GM12801 (cell line): ENCODE results near the gene SUSD6.

ENCODE experiments used
- CTCF ChIP-seq: IDR thresholded peaks from one replicate; pipeline ENCODE4 v1.5.1; 2011; ENCODE audit warnings: control low read depth; ENCODE audit not compliant: insufficient read length; ENCODE audit errors: extremely low read depth

The SUSD6 gene

GRCh38 chr14:69647213-69647612 lies 35.8 kb downstream of the SUSD6 start:
- no peak for TF ChIP-seq CTCF

- no peak for TF ChIP-seq CTCF
These were observed 37.4 kb downstream of the SUSD6 start for GRCh38 chr14:69648480-69649451.

- TF ChIP-seq CTCF, result no peak
These were observed 39.6 kb downstream of the SUSD6 start for GRCh38 chr14:69650948-69651369.

- no peak for TF ChIP-seq CTCF
These were observed 40.3 kb downstream of the SUSD6 start for GRCh38 chr14:69651664-69652063.

- no peak for TF ChIP-seq CTCF
These were observed 41.7 kb downstream of the SUSD6 start for GRCh38 chr14:69652942-69653684.

- no peak for TF ChIP-seq CTCF
These were observed 42.7 kb downstream of the SUSD6 start for GRCh38 chr14:69654116-69654515.

- no peak for TF ChIP-seq CTCF
These were observed 46.6 kb downstream of the SUSD6 start for GRCh38 chr14:69657950-69658355.
